ENCODE results near the gene SEPTIN5. TPM values are rescaled to one million over a fixed set of nuclear protein-coding genes. Genes with fewer than 3 reads are reported as not detected.
A peak's percentile ranks its signal among the peaks of the same experiment; 100 is the strongest.

Gene SEPTIN5
- total and polyA plus RNA-seq, 9 of the 15 experiments (the other 6 are each of a cell fraction or from before 2014, with no cell fraction given) = 0.03 to 195 (median 119) TPM

- TF ChIP-seq PRDM10 (IDR thresholded peaks at IDR 0.05; ENCODE audit: partially characterized antibody) = no peak
- TF ChIP-seq MXI1 (IDR thresholded peaks at IDR 0.05; ENCODE audit: low read depth, low read length) = no peak
- TF ChIP-seq SOX6 (IDR thresholded peaks at IDR 0.05) = no peak
- TF ChIP-seq ZNF830 (CRISPR knock-in tag; IDR thresholded peaks at IDR 0.05) = no peak
- no peak for TF ChIP-seq VEZF1 (CRISPR knock-in tag; IDR thresholded peaks at IDR 0.05)
- TF ChIP-seq CHD1 (IDR thresholded peaks at IDR 0.05; ENCODE audit: low read length) = peak; percentile 14
- no peak for TF ChIP-seq ZFP1 (CRISPR knock-in tag; IDR thresholded peaks at IDR 0.05)
- no peak for TF ChIP-seq ZMIZ1 (IDR thresholded peaks at IDR 0.05; ENCODE audit: low read depth in 2 of 2, low read length in 2 of 2)
- no peak for TF ChIP-seq RBM34 (IDR thresholded peaks at IDR 0.05; ENCODE audit: borderline replicate concordance, insufficient read depth, low read length)
- TF ChIP-seq NFATC3 (IDR thresholded peaks at IDR 0.05) = no peak
- no peak for TF ChIP-seq ZNF24 (IDR thresholded peaks at IDR 0.05)
- TF ChIP-seq POLR2AphosphoS2 (IDR thresholded peaks at IDR 0.05; ENCODE audit: low read length) = no peak
- TF ChIP-seq SETDB1 (IDR thresholded peaks at IDR 0.05; ENCODE audit: low read length) = no peak
Observed at GRCh38 chr22:19672054-19672776, 42.1 kb upstream of the SEPTIN5 start (continued).
